Retina (tissue), 1 donor: ENCODE data around the gene KNG1.
"Not testable (repeated sequence)": the region's sequence is repeated elsewhere in the genome, so short reads cannot be mapped to it uniquely, and the experiment has no call there.

Experiments used
- DNase-seq: peaks from one replicate; pipeline ENCODE4 v3.0.0-alpha.2; 2016

The KNG1 gene

DNA sequence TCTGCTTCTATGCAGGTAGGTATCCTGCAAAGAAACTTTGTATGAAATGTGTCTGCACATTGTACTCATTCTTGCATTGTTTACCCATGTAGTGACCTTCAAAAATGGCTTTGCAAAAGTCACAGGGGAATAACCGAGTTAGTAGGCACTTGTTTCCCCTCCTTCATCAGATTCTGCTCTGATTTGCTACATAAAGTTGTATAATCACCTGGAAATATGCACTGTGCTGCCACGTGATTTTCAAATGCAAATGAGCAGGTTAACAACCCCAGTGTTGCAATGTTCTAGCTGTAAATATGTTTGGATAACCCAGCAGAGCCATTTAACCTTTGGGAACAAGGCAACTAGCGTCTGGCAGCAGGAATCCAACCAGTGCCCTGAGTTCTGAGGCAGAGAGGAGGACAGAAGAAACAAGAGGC lies at the start of gene KNG1:
Gene KNG1, plus strand, starts transcription at position 321 of the 419 bp plus-strand sequence. CDS start 184 bp downstream, outside the sequence.
- DNase-seq: no peak

DNA sequence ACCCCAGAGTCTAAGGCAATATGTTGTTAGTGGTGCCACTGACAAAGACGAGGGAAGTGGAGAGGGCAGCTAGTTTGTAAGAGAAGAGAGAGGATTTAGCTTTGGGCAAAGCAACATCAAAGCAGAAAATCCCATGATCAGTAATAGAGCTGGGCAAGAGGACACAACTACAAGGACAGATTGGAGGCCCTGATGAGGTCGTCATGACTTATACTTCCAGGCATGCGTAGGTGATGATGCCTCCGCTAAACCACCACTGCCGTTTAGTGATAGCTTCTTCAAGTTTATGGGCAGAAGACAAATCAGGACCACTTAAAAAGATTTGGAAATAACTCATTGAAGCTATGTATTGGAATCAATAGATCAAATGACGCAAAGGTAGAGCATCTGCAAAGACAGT lies 48.7 kb upstream of the KNG1 start:
- DNase-seq: no peak

DNA sequence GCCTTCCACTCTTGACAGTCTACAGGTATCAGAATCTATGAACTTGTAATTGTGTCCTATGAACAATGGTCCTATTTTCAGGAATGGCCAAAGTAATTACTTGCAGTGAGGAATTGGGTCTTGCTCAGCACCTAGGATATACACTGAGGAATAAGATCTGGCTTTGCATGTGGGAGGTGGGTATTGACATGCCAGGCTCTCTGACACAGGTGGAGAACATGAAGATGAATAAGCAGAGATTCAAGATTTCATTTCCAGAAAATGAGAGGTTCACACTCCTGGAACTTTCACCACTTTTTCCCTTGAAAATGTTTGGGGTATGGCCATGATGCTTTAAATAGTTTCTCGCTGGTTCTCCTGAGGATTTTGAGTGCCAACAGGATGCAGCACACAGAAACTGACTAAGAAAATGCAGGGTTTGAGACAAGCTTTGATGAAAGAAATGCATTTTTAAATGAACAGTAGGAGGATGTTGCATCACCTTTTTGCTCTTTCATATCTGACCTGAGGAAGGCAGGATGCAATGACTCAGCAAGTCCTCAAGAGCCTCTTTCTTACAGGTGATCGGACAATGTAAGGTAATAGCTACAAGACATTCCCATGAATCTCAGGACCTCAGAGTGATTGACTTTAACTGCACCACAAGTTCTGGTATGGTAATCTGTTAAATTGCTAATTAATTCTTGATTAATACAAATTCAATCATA lies 47.6 kb upstream of the KNG1 start:
- DNase-seq: no peak

DNA sequence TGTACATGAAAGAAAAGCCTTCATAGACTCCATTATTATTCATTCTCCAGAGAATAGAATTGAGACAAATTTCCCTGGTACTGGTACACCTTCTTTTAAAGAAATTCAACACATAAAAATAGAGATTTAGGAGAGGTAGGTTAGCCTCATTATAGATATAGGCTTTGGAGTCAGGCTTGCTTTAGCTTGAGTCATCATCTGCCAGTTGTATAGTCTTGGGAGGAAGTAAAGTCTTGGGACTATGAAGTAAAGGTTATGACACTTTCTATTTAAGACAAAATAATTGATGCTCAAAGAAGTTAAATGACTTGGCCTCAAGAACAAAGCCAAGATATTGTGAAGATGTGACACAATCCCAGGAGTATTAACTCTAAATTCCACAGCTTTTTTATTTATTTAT lies 47.0 kb upstream of the KNG1 start:
- DNase-seq: no peak

DNA sequence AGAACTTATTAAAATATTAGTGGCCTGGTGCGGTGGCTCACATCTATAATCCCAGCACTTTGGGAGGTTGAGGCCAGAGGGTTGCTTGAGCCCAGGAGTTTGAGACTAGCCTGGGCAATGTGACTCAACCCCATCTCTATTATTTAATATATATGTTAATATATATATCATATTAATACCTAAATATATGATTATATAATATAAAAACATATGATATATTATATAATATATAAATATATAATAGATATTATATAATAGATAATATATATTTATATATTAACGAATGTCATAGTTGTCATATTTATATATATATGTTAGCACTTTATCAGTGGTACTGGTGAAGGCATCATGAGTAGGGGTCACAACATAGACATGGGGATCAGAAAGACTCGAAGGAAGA lies 46.1 kb upstream of the KNG1 start:
- DNase-seq: no peak

DNA sequence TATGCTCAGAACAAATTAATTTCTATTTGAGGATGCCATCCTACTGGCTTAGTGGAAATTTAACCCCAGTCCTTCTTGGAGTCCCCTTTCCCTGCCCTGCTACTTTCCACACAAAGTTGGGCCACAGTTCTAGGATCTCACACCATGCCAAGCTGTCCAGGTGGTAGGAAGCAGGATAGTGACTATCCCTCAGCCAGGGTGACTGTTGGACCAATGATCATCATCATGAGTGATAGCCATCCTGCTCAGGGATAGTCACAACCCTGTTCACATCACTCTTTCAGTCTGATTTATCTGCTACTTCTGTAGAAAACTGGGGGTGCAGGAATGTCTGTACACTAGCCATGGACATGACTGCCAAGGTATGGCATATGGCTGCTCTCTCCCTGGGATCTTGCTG lies 38.6 kb upstream of the KNG1 start:
- no peak for DNase-seq

DNA sequence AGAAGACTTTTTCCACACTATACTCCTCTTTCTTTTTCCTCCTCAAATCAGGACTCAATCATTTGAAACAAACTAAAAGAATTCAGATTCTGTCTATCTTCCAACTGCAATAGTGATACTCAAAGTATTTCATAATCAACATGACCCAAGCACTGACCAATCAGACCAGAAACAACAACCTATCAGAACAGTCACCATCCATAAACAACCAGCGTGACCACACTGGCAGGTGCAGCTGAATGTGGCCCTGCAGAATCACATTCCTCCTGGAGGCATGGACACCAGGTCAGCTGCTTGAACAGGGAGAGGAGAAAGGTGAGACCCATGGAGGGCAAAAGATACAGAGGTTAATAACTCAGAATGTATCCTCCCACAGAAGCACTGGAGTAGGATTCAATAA lies 38.0 kb upstream of the KNG1 start:
- DNase-seq: no peak

DNA sequence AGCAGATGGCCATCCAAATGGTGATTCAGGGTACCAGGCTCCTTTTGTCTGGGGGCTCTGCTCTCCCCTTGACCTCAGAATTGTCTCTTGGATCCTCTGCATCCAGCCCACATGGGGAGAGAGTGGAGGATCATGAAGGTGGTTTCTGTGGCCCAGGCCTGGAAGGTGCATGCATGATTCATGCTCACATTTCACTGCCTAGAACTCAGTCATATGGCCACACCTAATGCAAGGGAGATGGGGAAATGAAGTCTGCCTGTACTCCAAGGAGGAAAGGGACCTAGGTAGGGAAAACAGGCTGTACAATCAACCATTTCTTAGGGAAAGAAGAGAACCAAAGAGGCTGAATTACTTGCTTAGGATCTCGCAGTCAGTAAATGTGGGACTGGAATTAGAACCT lies 36.3 kb upstream of the KNG1 start:
- DNase-seq: no peak

DNA sequence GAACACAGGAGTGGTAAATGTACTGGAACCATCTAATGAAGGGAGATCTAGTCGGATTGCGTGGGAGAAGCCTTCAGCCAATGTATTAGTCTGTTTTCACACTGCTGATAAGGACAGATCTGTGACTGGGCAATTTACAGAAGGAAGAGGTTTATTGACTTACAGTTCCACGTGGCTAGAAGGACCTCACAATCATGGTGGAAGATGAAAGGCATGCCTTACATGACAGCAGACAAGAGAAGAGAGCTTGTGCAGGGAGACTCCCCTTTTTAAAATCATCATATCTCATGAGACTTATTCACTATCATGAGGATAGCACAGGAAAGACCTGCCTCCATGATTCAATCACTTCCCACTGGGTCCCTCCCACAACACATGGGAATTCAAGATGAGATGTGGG lies 34.3 kb upstream of the KNG1 start:
- no peak for DNase-seq

DNA sequence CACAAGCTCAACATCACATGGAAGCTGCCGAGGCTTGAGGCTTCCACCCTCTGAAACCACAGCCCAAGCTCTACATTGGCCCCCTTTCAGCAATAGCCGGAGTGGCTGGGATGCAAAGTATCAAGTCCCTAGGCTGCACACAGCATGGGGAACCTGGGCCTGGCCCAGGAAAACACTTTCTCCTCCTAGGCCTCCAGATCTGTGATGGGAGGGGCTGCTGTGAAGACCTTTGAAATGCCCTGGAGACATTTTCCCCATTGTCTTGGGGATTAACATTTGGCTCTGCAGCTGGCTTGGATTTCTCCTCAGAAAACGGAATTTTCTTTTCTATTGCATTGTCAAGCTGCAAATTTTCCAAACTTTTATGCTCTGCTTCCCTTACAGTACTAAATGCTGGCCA lies 33.2 kb upstream of the KNG1 start:
- DNase-seq: no peak

DNA sequence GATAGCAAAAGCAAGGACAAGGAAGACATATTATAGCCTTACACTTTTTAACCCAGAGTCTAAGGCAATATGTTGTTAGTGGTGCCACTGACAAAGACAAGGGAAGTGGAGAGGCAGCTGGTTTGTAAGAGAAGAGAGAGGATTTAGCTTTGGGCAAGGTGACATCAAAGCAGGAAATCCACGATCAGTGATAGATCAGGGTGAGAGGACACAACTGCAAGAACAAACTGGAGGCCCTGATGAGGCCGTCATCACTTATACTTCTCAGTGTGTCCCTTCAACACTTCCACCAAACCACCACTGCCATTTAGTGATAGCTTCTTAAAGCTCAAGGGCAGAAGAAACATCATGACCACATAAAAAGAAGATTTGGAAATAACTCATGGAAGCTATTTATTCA lies 30.7 kb upstream of the KNG1 start:
- not testable (repeated sequence) for DNase-seq

DNA sequence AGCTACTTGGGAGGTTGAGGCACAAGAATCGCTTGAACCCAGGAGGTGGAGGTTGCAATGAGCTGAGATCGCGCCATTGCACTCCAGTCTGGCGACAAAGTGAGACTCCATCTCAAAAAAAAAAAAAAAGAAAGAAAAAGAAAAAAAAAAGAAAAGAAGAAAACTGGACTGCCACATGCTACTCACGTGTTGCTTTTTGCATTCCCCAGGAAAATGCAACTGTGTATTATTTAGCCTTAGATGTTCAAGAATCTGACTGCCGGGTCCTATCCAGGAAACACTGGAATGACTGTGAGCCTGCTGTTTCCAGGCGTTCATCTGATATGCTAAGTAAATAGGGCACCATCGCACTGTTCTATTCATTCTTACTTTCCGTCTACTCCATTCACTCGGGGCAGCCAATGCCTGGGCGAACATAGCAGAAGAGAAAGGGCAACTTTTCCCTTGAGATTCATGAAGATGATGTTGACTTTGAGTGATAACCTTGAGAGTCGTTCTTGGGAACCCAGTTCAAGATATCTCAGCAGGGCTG lies 30.0 kb upstream of the KNG1 start:
- no peak for DNase-seq

DNA sequence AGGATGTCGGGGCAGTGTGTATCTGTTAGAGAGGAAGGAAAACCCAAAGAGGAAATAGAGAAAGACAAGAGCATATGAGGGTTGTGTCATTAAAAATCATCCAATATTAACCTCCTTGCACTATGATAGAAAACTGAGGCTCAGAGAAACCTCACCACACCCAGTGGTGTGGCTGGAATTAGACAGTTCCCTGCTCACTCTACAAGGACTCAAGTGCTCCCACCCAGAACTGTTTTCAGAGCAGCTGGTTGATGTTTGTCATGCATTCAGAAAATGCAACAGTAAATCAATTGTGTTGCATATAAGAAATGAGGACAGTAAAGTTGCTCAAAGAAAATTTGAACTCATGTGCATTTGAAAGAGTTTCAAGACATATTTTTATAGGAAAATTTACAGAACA lies 26.9 kb upstream of the KNG1 start:
- DNase-seq: not testable (repeated sequence)

DNA sequence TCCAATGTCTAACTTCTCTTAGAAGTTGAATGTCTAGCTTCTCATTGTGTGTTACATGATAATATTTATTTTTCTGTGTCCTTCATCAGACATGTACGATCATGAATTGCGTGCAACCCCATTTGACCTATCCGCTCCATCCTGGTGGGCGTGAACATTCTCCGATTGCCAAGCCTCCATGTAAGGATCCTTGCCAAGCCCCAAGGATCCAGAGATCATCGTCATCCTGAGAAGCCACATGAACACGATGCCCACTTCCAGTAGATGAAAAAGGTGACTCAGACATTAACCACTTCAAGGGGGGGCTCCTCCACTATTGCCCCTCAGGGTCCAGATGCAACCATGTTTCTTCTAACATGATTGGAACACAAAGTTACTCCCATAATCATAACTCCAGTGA lies 25.5 kb upstream of the KNG1 start:
- DNase-seq: no peak

DNA sequence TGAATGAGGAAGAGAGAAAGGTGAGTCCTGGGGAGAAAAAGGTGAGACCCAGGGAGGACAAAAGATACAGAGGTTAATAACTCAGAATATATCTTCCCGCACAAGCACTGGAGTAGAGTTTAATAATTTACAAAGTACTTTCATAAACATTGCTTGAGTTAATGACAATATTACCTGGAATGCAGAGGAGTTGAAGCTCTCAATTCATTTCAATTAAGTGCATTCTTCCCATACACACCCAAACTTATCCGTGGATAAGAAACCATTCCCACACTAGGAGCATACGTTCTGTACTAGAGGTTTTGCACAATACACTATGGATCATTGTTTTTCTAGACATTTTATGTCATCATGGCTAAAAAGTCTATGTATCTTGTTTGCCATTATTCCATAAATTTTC lies 23.3 kb upstream of the KNG1 start:
- DNase-seq: no peak

DNA sequence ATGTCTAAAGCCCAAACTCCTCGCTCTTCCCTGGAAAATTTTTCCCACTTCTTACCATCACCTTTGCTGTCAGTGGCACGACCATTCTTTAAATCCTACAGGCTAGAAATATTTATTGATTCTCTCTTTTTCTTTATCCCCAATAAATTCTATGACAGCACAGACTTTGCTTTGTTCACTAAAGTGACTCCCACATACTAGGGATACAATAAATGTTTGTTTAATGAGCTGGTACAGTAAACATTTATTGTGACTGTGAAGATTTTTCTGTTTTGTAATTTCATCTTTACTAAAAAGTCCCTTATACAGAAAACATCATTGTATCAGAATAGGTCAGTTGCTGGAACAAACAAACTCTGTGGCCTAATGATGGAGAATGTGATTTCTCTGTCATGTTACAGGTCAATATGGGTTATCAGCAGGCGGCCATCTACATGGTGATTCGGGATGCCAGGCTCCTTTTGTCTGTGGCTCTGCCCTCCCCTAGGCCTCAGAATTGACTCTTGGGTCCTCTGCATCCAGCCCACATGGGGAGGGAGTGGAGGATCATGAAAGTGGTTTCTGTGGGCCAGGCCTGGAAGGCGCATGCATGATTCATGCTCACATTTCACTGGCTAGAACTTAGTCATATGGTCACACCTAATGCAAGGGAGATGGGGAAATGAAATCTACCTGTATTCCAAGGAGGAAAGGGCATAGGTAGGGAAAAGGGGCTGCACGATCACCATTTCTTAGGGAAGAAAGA lies 22.7 kb upstream of the KNG1 start:
- DNase-seq: no peak

DNA sequence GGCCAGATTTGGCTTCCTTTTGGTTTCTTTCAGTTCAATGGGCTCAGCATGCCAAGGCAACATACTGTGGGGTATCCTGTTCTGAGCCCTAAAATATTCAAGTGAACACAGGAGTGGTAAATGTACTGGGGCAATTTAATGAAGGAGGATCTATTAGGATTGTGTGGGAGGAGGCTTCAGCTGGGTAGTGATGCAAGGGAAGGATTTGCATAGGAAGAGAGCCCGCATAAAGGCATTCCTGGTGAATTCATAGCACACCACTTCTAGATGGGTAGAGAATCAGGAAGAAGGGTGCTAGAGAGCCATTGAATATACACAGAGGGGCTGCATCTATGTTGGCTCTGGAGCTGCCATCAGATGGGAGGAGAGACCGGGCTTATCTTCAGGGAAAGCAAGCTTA lies 20.6 kb upstream of the KNG1 start:
- no peak for DNase-seq

DNA sequence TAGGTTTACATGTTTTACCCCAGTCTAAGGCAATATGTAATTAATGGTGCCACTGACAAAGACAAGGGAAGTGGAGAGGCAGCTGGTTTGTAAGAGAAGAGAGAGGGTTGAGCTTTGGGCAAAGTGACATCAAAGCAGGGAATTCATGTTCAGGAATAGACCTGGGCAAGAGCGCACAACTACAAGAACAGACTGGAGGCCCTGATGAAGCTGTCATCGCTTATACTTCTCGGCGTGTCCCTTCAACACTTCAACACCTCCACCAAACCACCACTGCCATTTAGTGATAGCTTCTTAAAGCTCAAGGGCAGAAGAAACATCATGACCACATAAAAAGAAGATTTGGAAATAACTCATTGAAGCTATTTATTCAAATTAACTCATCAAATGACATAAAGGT lies 19.6 kb upstream of the KNG1 start:
- no peak for DNase-seq

DNA sequence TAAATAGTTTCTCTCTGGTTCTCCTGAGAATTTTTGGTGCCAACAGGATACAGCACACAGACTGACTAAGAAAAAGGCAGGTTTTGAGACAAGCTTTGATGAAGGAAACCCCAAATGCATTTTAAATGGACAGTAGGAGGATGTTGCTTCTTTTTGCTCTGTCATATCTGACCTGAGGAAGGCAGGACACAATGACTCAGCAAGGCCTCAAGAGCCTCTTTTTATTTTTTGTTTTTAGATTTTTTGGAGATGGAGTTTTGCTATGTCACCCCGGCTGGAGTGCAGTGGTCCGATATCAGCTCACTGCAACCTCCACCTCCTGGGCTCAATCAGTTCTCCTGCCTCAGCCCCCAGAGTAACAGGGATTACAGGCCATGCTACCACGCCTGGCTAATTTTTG lies 16.9 kb upstream of the KNG1 start:
- DNase-seq: no peak

DNA sequence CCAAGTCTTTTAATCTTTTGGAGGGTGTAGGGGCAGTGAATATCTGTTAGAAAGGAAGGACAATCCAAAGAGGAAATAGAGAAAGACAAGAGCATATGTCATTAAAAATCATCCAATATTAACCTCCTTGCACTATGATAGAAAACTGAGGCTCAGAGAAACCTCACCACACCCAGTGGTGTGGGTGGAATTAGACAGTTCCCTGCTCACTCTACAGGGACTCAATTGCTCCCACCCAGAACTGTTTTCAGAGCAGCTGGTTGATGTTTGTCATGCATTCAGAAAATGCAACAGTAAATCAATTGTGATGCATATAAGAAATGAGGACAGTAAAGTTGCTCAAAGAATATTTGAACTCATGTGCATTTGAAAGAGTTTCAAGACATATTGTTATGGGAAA lies 14.7 kb upstream of the KNG1 start:
- not testable (repeated sequence) for DNase-seq

DNA sequence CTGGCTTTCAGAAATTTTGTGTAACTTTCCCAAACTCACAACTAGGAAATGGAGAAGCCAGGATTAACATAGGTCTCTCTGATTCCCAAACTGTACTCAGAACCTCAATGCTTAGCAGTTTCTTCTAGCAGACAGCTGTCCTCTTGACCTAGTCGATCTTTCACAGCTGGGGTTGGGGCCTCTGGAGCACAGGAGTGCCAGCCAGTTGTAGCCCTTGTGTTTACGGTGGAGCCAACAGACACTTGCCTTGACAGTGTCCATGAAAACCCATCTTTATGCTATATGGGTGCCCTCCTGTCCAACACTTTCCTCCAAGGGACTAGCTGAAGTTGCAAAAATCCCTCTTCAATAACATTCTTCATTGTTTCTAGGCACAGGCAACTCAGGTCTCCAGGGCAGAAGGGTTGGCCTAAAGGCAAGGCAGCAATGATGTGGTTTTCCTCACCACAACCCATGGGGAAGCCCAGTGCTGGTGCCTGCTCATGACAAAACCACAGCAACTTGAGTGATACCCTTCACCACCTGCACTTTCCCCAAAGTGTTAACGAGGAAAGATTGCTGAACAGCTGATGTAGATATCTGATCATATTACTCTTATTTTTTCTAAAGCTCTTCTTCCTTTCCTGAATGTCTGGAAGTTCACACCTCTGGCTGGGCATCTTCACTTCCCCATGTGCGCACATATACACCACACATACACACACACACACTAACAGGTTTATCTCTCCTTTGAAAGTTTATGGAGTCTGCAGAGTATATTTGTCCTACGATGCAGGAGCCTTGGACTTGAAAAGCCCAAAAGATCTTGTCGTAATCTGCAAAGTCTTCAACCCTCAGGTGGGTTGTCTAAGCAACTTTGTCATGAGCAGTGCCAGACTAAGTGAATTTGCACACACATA lies 11.0 kb upstream of the KNG1 start:
- no peak for DNase-seq

DNA sequence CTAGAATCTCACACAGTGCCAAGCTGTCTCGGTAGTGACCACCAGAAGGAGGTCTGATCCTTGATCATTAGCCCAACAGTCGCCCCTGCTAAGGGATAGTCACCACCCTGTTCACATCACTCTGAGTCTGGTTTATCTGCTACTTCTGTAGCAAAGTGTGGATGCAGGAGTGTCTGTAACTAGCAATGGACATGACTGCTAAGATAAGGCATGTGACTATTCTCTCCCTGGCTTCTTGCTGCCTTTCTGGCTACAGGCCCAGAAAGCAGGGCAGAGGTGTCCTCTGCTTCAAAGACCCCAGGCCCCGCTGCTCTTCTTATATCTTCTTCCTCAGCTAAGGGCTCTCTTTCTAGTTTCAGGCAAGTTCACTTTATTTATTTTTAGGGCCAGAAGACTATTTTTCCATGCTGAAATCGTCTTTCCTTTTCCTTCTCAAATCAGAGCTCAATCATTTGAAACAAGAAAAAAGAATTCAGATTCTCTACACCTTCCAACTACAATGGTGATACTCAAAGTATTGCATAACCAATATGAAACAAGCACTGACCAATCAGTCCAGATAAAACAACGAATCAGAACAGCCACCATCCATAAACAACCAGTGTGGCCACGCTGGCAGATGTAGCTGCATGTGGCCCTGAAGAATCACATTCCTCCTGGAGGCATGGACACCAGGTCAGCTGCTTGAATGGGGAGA lies 8.0 kb upstream of the KNG1 start:
- no peak for DNase-seq

DNA sequence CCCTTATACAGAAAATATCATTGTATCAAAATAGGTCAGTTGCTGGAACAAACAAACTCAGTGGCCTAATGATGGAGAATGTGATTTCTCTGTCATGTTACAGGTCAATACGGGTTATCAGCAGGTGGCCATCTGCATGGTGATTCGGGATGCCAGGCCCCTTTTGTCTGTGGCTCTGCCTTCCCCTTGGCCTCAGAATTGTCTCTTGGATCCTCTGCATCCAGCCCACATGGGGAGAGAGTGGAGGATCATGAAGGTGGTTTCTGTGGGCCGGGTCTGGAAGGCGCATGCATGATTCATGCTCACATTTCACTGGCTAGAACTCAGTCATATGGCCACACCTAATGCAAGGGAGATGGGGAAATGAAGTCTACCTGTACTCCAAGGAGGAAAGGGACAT lies 6.5 kb upstream of the KNG1 start:
- not testable (repeated sequence) for DNase-seq
